Astrocyte (in vitro differentiated cells and primary cell): ENCODE data around the gene MIA2.

Experiments
- EZH2 ChIP-seq: IDR thresholded peaks from 2 replicates; pipeline ENCODE4 v1.6.1; 2012; ENCODE audit warnings: mild to moderate bottlenecking, low read length, inconsistent platforms; ENCODE audit not compliant: insufficient read depth
- TF ChIP-seq, protein P1 (sequence below): IDR thresholded peaks from 2 replicates; pipeline ENCODE4 v1.5.1; 2011; ENCODE audit warnings: low read depth, mild to moderate bottlenecking, inconsistent platforms, low read length, moderate library complexity; ENCODE audit not compliant: insufficient read depth

GRCh38 chr14:39430762-39431415 is 197.2 kb downstream of the MIA2 start:
- TF ChIP-seq, protein P1, sequence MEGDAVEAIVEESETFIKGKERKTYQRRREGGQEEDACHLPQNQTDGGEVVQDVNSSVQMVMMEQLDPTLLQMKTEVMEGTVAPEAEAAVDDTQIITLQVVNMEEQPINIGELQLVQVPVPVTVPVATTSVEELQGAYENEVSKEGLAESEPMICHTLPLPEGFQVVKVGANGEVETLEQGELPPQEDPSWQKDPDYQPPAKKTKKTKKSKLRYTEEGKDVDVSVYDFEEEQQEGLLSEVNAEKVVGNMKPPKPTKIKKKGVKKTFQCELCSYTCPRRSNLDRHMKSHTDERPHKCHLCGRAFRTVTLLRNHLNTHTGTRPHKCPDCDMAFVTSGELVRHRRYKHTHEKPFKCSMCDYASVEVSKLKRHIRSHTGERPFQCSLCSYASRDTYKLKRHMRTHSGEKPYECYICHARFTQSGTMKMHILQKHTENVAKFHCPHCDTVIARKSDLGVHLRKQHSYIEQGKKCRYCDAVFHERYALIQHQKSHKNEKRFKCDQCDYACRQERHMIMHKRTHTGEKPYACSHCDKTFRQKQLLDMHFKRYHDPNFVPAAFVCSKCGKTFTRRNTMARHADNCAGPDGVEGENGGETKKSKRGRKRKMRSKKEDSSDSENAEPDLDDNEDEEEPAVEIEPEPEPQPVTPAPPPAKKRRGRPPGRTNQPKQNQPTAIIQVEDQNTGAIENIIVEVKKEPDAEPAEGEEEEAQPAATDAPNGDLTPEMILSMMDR, result no peak
- no peak for TF ChIP-seq EZH2
